T47D (cell line): ENCODE results near the gene RPP40.
"Not testable (repeated sequence)": the region's sequence is repeated elsewhere in the genome, so short reads cannot be mapped to it uniquely, and the experiment has no call there.

ENCODE experiments used
- DNase-seq, 2 experiments: peaks; one replicate each; pipeline versions ENCODE4 v3.0.0 to v3.0.0-alpha.2; 2011 to 2012; ENCODE audit warnings: low read depth in 1 of 2, low spot score in 1 of 2
- JUND ChIP-seq: IDR thresholded peaks from 2 replicates; pipeline ENCODE4 v1.6.1; 2012; ENCODE audit warnings: low read depth
- in situ Hi-C: cut with HindIII; loops from 2 replicates; pipeline ENCODE4 v1.10.0; 2016; ENCODE audit warnings: low sequenced_read_pairs, low pct_unique_long_range_greater_than_20kb

The RPP40 gene

GRCh38 chr6:5031150-5031549 lies 27.3 kb upstream of the RPP40 start:
- no peak for TF ChIP-seq JUND
- DNase-seq: no peak
- in situ Hi-C loops: no loop called here

GRCh38 chr6:5030596-5031136 lies 26.8 kb upstream of the RPP40 start:
- in situ Hi-C loops: no loop called here
- TF ChIP-seq JUND: no peak
- DNase-seq: peak; percentile 32 to 92

- in situ Hi-C loops: no loop called here
- no peak for TF ChIP-seq JUND
- no peak for DNase-seq
These were observed 25.8 kb upstream of the RPP40 start for GRCh38 chr6:5029609-5030008.

- no peak for DNase-seq
- in situ Hi-C loops: no loop called here
- no peak for TF ChIP-seq JUND
These were observed 25.1 kb upstream of the RPP40 start for GRCh38 chr6:5028921-5029320.

GRCh38 chr6:5028301-5028700 lies 24.5 kb upstream of the RPP40 start:
- in situ Hi-C loops: no loop called here
- no peak for TF ChIP-seq JUND
- no peak for DNase-seq

GRCh38 chr6:5025911-5026819 lies 22.3 kb upstream of the RPP40 start:
- in situ Hi-C loops: no loop called here
- no peak for TF ChIP-seq JUND
- DNase-seq: no peak

- DNase-seq: no peak
- in situ Hi-C loops: no loop called here
- no peak for TF ChIP-seq JUND
These were observed 20.1 kb upstream of the RPP40 start for GRCh38 chr6:5023923-5024322.

- no peak for TF ChIP-seq JUND
- in situ Hi-C loops: no loop called here
- no peak for DNase-seq
These were observed 16.3 kb upstream of the RPP40 start for GRCh38 chr6:5020142-5020541.

GRCh38 chr6:5014072-5014561 lies 10.3 kb upstream of the RPP40 start:
- no peak for TF ChIP-seq JUND
- in situ Hi-C loops: no loop called here
- no peak for DNase-seq

GRCh38 chr6:5012519-5012918 lies 8.7 kb upstream of the RPP40 start:
- in situ Hi-C loops: no loop called here
- no peak for TF ChIP-seq JUND
- DNase-seq: no peak

- in situ Hi-C loops: no loop called here
- DNase-seq: no peak
These were observed 7.5 kb upstream of the RPP40 start for GRCh38 chr6:5011346-5011745.

GRCh38 chr6:5007531-5007930 lies 3.7 kb upstream of the RPP40 start:
- in situ Hi-C loops: no loop called here
- TF ChIP-seq JUND: no peak
- no peak for DNase-seq

More at GRCh38 chr6:5011346-5011745, 7.5 kb upstream of the RPP40 start:
- no peak for TF ChIP-seq JUND

GRCh38 chr6:5006222-5006621 lies 2.4 kb upstream of the RPP40 start:
- TF ChIP-seq JUND: no peak
- no peak for DNase-seq
- in situ Hi-C loops: no loop called here

GRCh38 chr6:5005038-5005433 lies 1.2 kb upstream of the RPP40 start:
- DNase-seq, in situ Hi-C loops: not testable (repeated sequence)
